Measurements from ENCODE around the gene CHRNA5.

- TF ChIP-seq, protein P1, sequence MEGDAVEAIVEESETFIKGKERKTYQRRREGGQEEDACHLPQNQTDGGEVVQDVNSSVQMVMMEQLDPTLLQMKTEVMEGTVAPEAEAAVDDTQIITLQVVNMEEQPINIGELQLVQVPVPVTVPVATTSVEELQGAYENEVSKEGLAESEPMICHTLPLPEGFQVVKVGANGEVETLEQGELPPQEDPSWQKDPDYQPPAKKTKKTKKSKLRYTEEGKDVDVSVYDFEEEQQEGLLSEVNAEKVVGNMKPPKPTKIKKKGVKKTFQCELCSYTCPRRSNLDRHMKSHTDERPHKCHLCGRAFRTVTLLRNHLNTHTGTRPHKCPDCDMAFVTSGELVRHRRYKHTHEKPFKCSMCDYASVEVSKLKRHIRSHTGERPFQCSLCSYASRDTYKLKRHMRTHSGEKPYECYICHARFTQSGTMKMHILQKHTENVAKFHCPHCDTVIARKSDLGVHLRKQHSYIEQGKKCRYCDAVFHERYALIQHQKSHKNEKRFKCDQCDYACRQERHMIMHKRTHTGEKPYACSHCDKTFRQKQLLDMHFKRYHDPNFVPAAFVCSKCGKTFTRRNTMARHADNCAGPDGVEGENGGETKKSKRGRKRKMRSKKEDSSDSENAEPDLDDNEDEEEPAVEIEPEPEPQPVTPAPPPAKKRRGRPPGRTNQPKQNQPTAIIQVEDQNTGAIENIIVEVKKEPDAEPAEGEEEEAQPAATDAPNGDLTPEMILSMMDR (conservative IDR thresholded peaks at IDR 0.05 in 1 of 2, IDR thresholded peaks at IDR 0.05 in 1 of 2; ENCODE audit: extremely low read depth in 1 of 2, insufficient read depth in 1 of 2, low read depth in 1 of 2, low read length in 2 of 2), result no peak
- no peak for TF ChIP-seq EZH2 (IDR thresholded peaks at IDR 0.05; ENCODE audit: borderline replicate concordance, low read length)
These were observed 72.6 kb downstream of the CHRNA5 start for GRCh38 chr15:78637776-78638435.
